SU-DHL-6 (cell line): ENCODE data around the gene HAPSTR1.

Experiments used
- CTCF ChIP-seq: fragments of 200-600 bp; sonication (generic); IDR thresholded peaks from one replicate; pipeline ENCODE4 v1.5.1; 2017; ENCODE audit warnings: antibody characterized with exemption, mild to moderate bottlenecking, low read length, moderate library complexity; ENCODE audit not compliant: insufficient read depth, poor library complexity, severe bottlenecking
- EZH2phosphoT487 ChIP-seq: fragments of 200-600 bp; sonication (generic), shearing (Covaris generic); conservative IDR thresholded peaks from 2 replicates; pipeline ENCODE4 v1.6.1; 2018; ENCODE audit warnings: mild to moderate bottlenecking, antibody characterized with exemption, low read length, moderate library complexity, mixed read lengths

GRCh38 chr16:9109255-9109654, 17.8 kb downstream of the HAPSTR1 start:
- TF ChIP-seq CTCF (no peak), EZH2phosphoT487 (no peak)
